Measurements from ENCODE around the gene ENO2. TPM values are rescaled to one million over a fixed set of nuclear protein-coding genes. Genes with fewer than 3 reads are reported as not detected.
A peak's percentile ranks its signal among the peaks of the same experiment; 100 is the strongest.
"Not testable (repeated sequence)": the region's sequence is repeated elsewhere in the genome, so short reads cannot be mapped to it uniquely, and the experiment has no call there.

The ENO2 gene
- total and polyA plus RNA-seq, 2 donors from 2014 or later, result 10.3 to 35.7 TPM

DNA sequence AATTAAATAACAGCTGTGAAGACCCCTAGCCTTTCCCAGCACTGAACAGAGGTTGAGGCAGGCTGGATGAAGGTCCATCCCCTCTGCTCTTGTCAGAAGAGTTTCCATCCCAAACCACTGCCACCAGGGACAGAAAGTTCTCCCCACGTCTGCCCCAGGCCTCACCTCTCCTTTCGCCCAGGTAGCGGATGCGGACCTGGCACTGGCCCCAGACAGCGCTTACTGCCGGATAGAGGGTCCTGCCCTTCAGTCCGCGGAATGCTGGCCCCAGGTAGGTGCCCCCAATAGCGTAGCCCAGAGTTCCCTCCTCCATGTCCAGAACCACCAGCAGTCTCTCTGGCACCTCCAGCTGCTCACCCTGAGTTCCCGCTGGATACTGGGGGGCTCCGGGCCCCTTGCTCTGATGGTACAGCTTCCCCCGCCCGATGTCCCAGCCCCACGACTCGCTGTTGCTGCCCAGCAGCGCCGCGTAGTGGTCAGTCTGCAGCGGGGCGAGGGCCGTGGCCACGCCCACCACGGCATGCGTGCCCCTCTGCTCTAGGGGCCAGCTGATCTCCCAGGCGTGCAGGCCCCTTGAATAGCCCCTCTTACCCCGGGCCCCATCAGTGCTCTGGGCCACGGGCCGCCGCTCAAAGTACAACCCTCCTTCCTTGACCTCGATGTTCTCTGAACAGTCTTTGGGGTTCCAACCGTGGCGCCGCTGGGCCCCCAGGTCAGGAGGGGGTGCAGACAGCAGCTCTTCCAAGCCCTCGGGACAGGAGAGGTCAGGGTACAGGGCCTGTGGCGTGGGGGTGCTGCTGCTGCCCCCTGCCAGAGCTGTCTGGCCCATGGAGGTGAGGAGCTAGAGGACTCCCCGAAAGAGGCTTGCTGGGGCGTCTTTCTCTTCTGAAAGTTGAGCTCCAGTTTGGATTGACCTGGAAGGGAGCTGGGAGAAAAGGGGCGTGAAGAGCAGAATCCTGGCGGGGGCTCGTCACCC is 42.0 kb upstream of the ENO2 start:
- TF ChIP-seq, protein P1, sequence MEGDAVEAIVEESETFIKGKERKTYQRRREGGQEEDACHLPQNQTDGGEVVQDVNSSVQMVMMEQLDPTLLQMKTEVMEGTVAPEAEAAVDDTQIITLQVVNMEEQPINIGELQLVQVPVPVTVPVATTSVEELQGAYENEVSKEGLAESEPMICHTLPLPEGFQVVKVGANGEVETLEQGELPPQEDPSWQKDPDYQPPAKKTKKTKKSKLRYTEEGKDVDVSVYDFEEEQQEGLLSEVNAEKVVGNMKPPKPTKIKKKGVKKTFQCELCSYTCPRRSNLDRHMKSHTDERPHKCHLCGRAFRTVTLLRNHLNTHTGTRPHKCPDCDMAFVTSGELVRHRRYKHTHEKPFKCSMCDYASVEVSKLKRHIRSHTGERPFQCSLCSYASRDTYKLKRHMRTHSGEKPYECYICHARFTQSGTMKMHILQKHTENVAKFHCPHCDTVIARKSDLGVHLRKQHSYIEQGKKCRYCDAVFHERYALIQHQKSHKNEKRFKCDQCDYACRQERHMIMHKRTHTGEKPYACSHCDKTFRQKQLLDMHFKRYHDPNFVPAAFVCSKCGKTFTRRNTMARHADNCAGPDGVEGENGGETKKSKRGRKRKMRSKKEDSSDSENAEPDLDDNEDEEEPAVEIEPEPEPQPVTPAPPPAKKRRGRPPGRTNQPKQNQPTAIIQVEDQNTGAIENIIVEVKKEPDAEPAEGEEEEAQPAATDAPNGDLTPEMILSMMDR (IDR thresholded peaks at IDR 0.05; ENCODE audit: borderline replicate concordance, extremely low read depth, insufficient read depth), result peak; percentile 96
- peaks cover 0 to 35% (median 23%) of the 10 kb centered on the region in 3 donors for H3K4me1 ChIP-seq (ENCODE audit: control insufficient read depth in 2 of 3, insufficient read depth in 2 of 3, low read depth in 1 of 3, low read length in 3 of 3)
- H3K9me3 ChIP-seq (ENCODE audit: control insufficient read depth in 2 of 3, insufficient read depth in 1 of 3, low read length in 3 of 3), result no peaks in the 10 kb centered on the region
- DNase-seq (peak; percentile 89 to 94 (median 92)), FAIRE-seq (no peak)
- peak overlapping the region; percentile 7 to 94 (median 56) for H3K9ac ChIP-seq (ENCODE audit: low read length in 3 of 3)
- no peaks in the 10 kb centered on the region for H3K27me3 ChIP-seq (ENCODE audit: control insufficient read depth, insufficient read depth, low read length)
- intact Hi-C loops (cut with DNase I), result no loop called here
- H3K27ac ChIP-seq (ENCODE audit: low read depth in 2 of 2, low read length in 2 of 2), result peak overlapping the region; percentile 89 to 90
- peak overlapping the region; percentile 65 to 93 (median 86) for H3K4me3 ChIP-seq (ENCODE audit: low read length in 3 of 3)
- peaks cover 7 to 20% (median 9%) of the 10 kb centered on the region in 3 donors for H3K36me3 ChIP-seq (ENCODE audit: control insufficient read depth in 2 of 3, insufficient read depth in 3 of 3, low read length in 3 of 3)

DNA sequence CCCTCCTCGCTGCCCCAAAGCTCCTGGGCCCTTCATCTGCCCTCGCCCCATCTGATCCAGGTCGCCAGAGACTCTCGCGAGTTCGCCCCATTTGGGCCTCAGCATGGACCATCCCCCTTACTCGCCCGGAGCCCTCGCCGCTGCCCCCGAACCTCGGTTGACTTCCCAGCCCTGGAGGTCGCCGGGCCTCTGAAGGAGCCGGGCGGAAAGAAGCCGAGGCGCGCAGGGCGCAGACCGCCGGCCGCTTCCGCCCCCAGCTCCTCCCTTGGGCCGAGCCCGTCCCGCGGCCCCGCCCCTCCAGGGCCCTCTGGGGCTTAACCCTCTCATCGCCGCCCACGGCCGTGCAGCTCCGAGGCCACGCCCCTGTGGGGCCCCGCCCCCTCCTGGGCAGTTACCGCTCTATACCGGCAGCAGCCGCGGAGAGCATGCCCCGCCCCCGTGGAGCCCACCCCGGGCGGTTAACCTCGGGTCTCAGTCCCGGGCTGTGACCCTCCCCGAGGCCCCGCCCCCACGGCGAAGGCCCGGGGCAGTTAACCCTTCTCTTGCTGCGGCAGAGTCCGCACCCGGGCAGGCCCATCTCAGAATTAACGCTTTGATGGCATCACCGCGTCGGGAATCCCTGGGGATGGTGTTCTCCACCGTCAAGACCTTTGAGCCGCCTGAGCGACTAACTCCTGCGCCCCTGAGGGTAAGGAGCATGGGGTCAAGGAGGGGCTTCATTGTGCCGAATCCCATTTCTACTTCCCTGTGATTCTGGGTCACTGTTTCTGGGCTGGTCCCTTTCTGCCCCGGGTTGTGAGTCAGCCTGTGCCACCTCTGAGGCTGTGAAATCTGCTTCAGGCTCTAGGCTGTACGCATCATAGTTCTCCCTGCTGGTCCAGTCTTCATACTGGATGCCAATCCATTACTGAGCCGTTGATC is 41.0 kb upstream of the ENO2 start, which contains the start of gene SPSB2:
SPSB2 (minus strand) TSS at position 210 of the 921 bp plus-strand sequence. CDS start 402 bp downstream, outside the sequence.
- peak; percentile 99 to 100 (median 99) for DNase-seq
- TF ChIP-seq, protein P1 (IDR thresholded peaks at IDR 0.05; ENCODE audit: borderline replicate concordance, extremely low read depth, insufficient read depth), result no peak
- Histone ChIP-seq H3K9me3 (ENCODE audit: control insufficient read depth in 2 of 3, insufficient read depth in 1 of 3, low read length in 3 of 3) (no peaks in the 10 kb centered on the region), H3K27ac (ENCODE audit: low read depth in 2 of 2, low read length in 2 of 2) (peak within 1 kb of the TSS; percentile 89 to 93), H3K9ac (ENCODE audit: low read length in 3 of 3) (peak within 1 kb of the TSS; percentile 70 to 94 (median 92)), H3K4me3 (ENCODE audit: low read length in 3 of 3) (peak within 1 kb of the TSS; percentile 83 to 93 (median 88)), H3K27me3 (ENCODE audit: control insufficient read depth, insufficient read depth, low read length) (no peaks in the 10 kb centered on the region), H3K36me3 (ENCODE audit: control insufficient read depth in 2 of 3, insufficient read depth in 3 of 3, low read length in 3 of 3) (peaks cover 7 to 20% (median 9%) of the 10 kb centered on the region in 3 donors), H3K4me1 (ENCODE audit: control insufficient read depth in 2 of 3, insufficient read depth in 2 of 3, low read depth in 1 of 3, low read length in 3 of 3) (peaks cover 0 to 34% (median 23%) of the 10 kb centered on the region in 3 donors)
- FAIRE-seq, result no peak
- intact Hi-C loops (cut with DNase I), result no loop called here

DNA sequence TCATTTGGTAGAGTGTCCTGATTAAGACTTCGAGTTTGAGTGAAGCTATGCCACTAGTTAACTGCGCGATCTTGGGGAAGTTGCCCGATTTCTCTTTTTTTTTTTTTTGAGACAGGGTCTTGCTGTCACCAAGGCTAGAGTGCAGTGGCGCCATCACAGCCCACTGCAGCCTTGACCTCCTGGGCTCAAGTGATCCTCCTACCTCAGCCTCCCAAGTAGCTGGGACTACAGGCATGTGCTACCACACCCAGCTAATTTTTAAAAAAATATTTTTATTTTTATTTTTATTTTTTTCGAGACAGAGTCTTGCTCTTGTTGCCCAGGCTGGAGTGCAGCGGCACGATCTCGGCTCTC is 40.4 kb upstream of the ENO2 start:
- H3K4me3 ChIP-seq (ENCODE audit: low read length in 3 of 3), result peak overlapping the region; percentile 83 to 93 (median 88)
- H3K9ac ChIP-seq (ENCODE audit: low read length in 3 of 3), result peak overlapping the region; percentile 59 to 92 (median 70)
- peak in 1 of 5 donors; percentile 18 for DNase-seq
- H3K27ac ChIP-seq (ENCODE audit: low read depth in 2 of 2, low read length in 2 of 2), result peak overlapping the region; percentile 89 to 93
- peaks cover 7 to 20% (median 9%) of the 10 kb centered on the region in 3 donors for H3K36me3 ChIP-seq (ENCODE audit: control insufficient read depth in 2 of 3, insufficient read depth in 3 of 3, low read length in 3 of 3)
- H3K27me3 ChIP-seq (ENCODE audit: control insufficient read depth, insufficient read depth, low read length); H3K9me3 ChIP-seq (ENCODE audit: control insufficient read depth in 2 of 3, insufficient read depth in 1 of 3, low read length in 3 of 3); FAIRE-seq; intact Hi-C loops (cut with DNase I): not testable (repeated sequence)
- H3K4me1 ChIP-seq (ENCODE audit: control insufficient read depth in 2 of 3, insufficient read depth in 2 of 3, low read depth in 1 of 3, low read length in 3 of 3), result peaks cover 0 to 28% (median 20%) of the 10 kb centered on the region in 3 donors

DNA sequence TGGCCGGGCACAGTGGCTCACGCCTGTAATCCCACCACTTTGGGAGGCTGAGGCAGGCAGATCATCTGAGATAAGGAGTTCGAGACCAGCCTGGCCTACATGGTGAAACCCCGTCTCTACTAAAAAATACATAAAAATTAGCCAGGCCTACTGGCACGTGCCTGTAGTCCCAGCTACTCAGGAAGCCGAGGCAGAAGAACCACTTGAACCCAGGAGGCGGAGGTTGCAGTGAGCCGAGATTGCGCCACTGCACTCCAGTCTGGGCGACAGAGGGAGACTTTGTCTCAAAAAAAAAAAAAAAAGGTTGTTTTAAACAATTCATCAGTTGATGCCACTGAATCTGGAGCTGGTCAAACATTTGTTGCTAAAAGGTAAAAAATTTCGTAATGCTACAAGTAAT is 34.6 kb upstream of the ENO2 start:
- FAIRE-seq; intact Hi-C loops (cut with DNase I); H3K9me3 ChIP-seq (ENCODE audit: control insufficient read depth in 2 of 3, insufficient read depth in 1 of 3, low read length in 3 of 3); H3K27ac ChIP-seq (ENCODE audit: low read depth in 2 of 2, low read length in 2 of 2); DNase-seq; H3K4me1 ChIP-seq (ENCODE audit: control insufficient read depth in 2 of 3, insufficient read depth in 2 of 3, low read depth in 1 of 3, low read length in 3 of 3); H3K36me3 ChIP-seq (ENCODE audit: control insufficient read depth in 2 of 3, insufficient read depth in 3 of 3, low read length in 3 of 3); H3K27me3 ChIP-seq (ENCODE audit: control insufficient read depth, insufficient read depth, low read length); H3K9ac ChIP-seq (ENCODE audit: low read length in 3 of 3); H3K4me3 ChIP-seq (ENCODE audit: low read length in 3 of 3): not testable (repeated sequence)
